ENCODE measurements around the gene HCRTR1. TPM values are rescaled to one million over a fixed set of nuclear protein-coding genes. Genes with fewer than 3 reads are reported as not detected.

Gene HCRTR1
- total RNA-seq, 2 donors from 2014 or later, result 0.43 TPM; not detected in 1

- TF ChIP-seq, protein P1, sequence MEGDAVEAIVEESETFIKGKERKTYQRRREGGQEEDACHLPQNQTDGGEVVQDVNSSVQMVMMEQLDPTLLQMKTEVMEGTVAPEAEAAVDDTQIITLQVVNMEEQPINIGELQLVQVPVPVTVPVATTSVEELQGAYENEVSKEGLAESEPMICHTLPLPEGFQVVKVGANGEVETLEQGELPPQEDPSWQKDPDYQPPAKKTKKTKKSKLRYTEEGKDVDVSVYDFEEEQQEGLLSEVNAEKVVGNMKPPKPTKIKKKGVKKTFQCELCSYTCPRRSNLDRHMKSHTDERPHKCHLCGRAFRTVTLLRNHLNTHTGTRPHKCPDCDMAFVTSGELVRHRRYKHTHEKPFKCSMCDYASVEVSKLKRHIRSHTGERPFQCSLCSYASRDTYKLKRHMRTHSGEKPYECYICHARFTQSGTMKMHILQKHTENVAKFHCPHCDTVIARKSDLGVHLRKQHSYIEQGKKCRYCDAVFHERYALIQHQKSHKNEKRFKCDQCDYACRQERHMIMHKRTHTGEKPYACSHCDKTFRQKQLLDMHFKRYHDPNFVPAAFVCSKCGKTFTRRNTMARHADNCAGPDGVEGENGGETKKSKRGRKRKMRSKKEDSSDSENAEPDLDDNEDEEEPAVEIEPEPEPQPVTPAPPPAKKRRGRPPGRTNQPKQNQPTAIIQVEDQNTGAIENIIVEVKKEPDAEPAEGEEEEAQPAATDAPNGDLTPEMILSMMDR (IDR thresholded peaks at IDR 0.05), result peak; percentile 94 to 95
- no peak overlapping the region for H3K27ac ChIP-seq
- H3K27me3 ChIP-seq, result no peaks in the 10 kb centered on the region
- H3K9me3 ChIP-seq, result no peaks in the 10 kb centered on the region
- H3K4me3 ChIP-seq, result no peak overlapping the region
- H3K36me3 ChIP-seq, result peaks cover 3% of the 10 kb centered on the region
- peak; percentile 69 for DNase-seq (ENCODE audit: low spot score)
- peaks cover 0 to 24% of the 10 kb centered on the region in 2 donors for H3K4me1 ChIP-seq
Measured at GRCh38 chr1:31663622-31664452, 46.3 kb downstream of the HCRTR1 start.

- no peaks in the 10 kb centered on the region for H3K36me3 ChIP-seq
- no peaks in the 10 kb centered on the region for H3K9me3 ChIP-seq
- H3K27ac ChIP-seq, result no peak overlapping the region
- H3K27me3 ChIP-seq, result no peaks in the 10 kb centered on the region
- H3K4me3 ChIP-seq, result no peak overlapping the region
- DNase-seq (ENCODE audit: low spot score), result no peak
- TF ChIP-seq, protein P1 (IDR thresholded peaks at IDR 0.05), result no peak
- peaks cover 0 to 31% of the 10 kb centered on the region in 2 donors for H3K4me1 ChIP-seq
Measured at GRCh38 chr1:31664528-31664927, 47.0 kb downstream of the HCRTR1 start.

- peaks cover 0 to 39% of the 10 kb centered on the region in 2 donors for H3K4me1 ChIP-seq
- no peak overlapping the region for H3K27ac ChIP-seq
- DNase-seq (ENCODE audit: low spot score), result no peak
Measured at GRCh38 chr1:31665234-31665878, 47.9 kb downstream of the HCRTR1 start.

GRCh38 chr1:31666263-31666963 lies 48.9 kb downstream of the HCRTR1 start:
- no peak overlapping the region for H3K4me3 ChIP-seq
- peak overlapping the region; percentile 18 to 42 for H3K27ac ChIP-seq
- H3K9me3 ChIP-seq, result no peaks in the 10 kb centered on the region
- TF ChIP-seq, protein P1 (IDR thresholded peaks at IDR 0.05), result no peak
- DNase-seq (ENCODE audit: low spot score), result no peak
- H3K4me1 ChIP-seq, result peaks cover 0 to 50% of the 10 kb centered on the region in 2 donors
- H3K27me3 ChIP-seq, result no peaks in the 10 kb centered on the region
- H3K36me3 ChIP-seq, result no peaks in the 10 kb centered on the region

More at GRCh38 chr1:31665234-31665878, 47.9 kb downstream of the HCRTR1 start:
- Histone ChIP-seq H3K9me3 (no peaks in the 10 kb centered on the region), H3K4me3 (no peak overlapping the region), H3K36me3 (no peaks in the 10 kb centered on the region), H3K27me3 (no peaks in the 10 kb centered on the region)
- TF ChIP-seq, protein P1 (IDR thresholded peaks at IDR 0.05), result no peak

DNA sequence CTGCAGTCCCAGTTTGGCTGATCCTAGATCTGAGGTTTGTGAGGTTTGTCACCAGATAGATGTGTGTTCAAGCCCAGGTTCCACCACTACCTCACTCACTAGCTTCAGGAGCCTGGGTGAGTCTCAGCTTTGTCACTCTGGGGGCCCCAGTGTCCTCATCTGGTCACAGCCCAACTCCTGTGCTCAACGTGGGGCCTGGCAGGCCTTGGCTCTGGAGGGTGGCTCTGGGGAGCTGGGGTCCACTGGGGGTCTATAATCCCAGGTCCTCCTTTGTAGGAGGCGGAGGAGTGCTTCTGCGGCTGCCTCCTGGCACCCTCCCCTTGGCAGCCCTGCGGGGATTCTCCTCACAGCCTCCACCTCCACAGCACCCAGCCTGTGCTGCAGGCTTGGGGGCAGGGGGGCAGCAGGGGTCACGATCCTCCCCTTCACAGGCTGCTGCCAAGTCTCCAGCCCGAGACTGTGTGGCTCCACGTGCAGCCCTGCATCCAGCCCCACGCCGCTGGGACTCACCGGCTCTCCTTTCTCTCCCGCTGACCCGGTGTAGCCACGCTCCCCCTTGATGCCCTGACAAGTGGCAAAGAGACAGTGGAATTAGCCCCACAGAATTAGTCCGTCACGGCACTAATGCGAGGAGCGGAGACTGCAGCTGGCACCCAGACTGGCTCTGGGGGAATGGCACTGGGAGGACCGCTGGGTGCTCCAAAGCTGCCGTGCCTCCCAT lies 49.7 kb downstream of the HCRTR1 start:
- H3K4me3 ChIP-seq, result no peak overlapping the region
- TF ChIP-seq, protein P1 (IDR thresholded peaks at IDR 0.05), result no peak
- no peak for DNase-seq (ENCODE audit: low spot score)
- no peak overlapping the region for H3K27ac ChIP-seq
- H3K27me3 ChIP-seq, result no peaks in the 10 kb centered on the region
- H3K4me1 ChIP-seq, result peaks cover 0 to 58% of the 10 kb centered on the region in 2 donors
- H3K36me3 ChIP-seq, result no peaks in the 10 kb centered on the region
- H3K9me3 ChIP-seq, result no peaks in the 10 kb centered on the region
